Measurements from ENCODE around the gene NSMCE1. TPM values are rescaled to one million over a fixed set of nuclear protein-coding genes. Genes with fewer than 3 reads are reported as not detected.
"Not testable (repeated sequence)": the region's sequence is repeated elsewhere in the genome, so short reads cannot be mapped to it uniquely, and the experiment has no call there.

Gene NSMCE1
- total and polyA plus RNA-seq, 2 donors (not counting 1 experiment from before 2014, with no cell fraction given), result 29.0 to 61.9 TPM

GRCh38 chr16:27289669-27290068 lies 21.1 kb upstream of the NSMCE1 start:
- TF ChIP-seq CTCF (IDR thresholded peaks at IDR 0.05) (no peak), EZH2 (IDR thresholded peaks at IDR 0.05; ENCODE audit: borderline replicate concordance, insufficient read depth, low read depth, low read length, poor library complexity, severe bottlenecking) (no peak)
- no peak overlapping the region for H3K27ac ChIP-seq (ENCODE audit: low read length in 2 of 2)
- H3K4me3 ChIP-seq (ENCODE audit: control extremely low read depth in 1 of 5, extremely low read depth in 1 of 5, insufficient read depth in 1 of 5, low read depth in 2 of 5, low read length in 4 of 5), result no peak overlapping the region
- WGBS (ENCODE audit: insufficient coverage), result no CpG with 5 or more reads among the region's 6 CpGs
- H3K4me1 ChIP-seq (ENCODE audit: control insufficient read depth in 2 of 2, insufficient read depth in 2 of 2, low read length in 2 of 2), result peaks cover 34 to 35% of the 10 kb centered on the region in 2 donors
- no peaks in the 10 kb centered on the region for H3K27me3 ChIP-seq (replicated peaks in 1 of 4; ENCODE audit: control extremely low read depth in 1 of 4, control insufficient read depth in 3 of 4, insufficient read depth in 4 of 4, low read length in 3 of 4)
- no peaks in the 10 kb centered on the region for H3K27me3 Mint-ChIP-seq
- H3K4me3 Mint-ChIP-seq, result no peak overlapping the region
- H3K27ac Mint-ChIP-seq, result no peak overlapping the region
- ChIA-PET POLR2A (no interaction called here), CTCF (no interaction called here)
- H2AFZ ChIP-seq (ENCODE audit: insufficient read depth, low read depth, low read length, poor library complexity, severe bottlenecking), result no peak overlapping the region
- H3K4me1 Mint-ChIP-seq, result peaks cover 42% of the 10 kb centered on the region
- H3K9ac ChIP-seq (ENCODE audit: low read length), result no peak overlapping the region
- peak overlapping the region; percentile 19 for H3K4me2 ChIP-seq (replicated peaks; ENCODE audit: low read depth, low read length, poor library complexity, severe bottlenecking)
- DNase-seq (no peak), ATAC-seq (ENCODE audit: low read depth) (no peak)
- H4K20me1 ChIP-seq (ENCODE audit: control insufficient read depth, insufficient read depth, low read length, poor library complexity, severe bottlenecking), result no peaks in the 10 kb centered on the region
- intact Hi-C loops (cut with micrococcal nuclease), result no loop called here
- H3K79me2 ChIP-seq (ENCODE audit: control insufficient read depth, insufficient read depth, low read length), result no peaks in the 10 kb centered on the region
- H3K9me3 Mint-ChIP-seq (ENCODE audit: insufficient read depth), result no peaks in the 10 kb centered on the region
- no peaks in the 10 kb centered on the region for H3K36me3 ChIP-seq (replicated peaks in 1 of 2; ENCODE audit: control extremely low read depth in 1 of 2, control insufficient read depth in 1 of 2, extremely low read depth in 1 of 2, insufficient read depth in 2 of 2, low read length in 1 of 2)
- no peaks in the 10 kb centered on the region for H3K9me3 ChIP-seq (ENCODE audit: control extremely low read depth in 1 of 3, control insufficient read depth in 2 of 3, insufficient read depth in 1 of 3, low read length in 2 of 3)

GRCh38 chr16:27288313-27288712 lies 19.7 kb upstream of the NSMCE1 start:
- H3K9ac ChIP-seq (ENCODE audit: low read length); H3K9me3 ChIP-seq (ENCODE audit: control extremely low read depth in 1 of 3, control insufficient read depth in 2 of 3, insufficient read depth in 1 of 3, low read length in 2 of 3); H3K27ac ChIP-seq (ENCODE audit: low read length in 2 of 2); H3K27me3 ChIP-seq (replicated peaks in 1 of 4; ENCODE audit: control extremely low read depth in 1 of 4, control insufficient read depth in 3 of 4, insufficient read depth in 4 of 4, low read length in 3 of 4); DNase-seq; H4K20me1 ChIP-seq (ENCODE audit: control insufficient read depth, insufficient read depth, low read length, poor library complexity, severe bottlenecking); ATAC-seq (ENCODE audit: low read depth); H3K9me3 Mint-ChIP-seq (ENCODE audit: insufficient read depth); H3K4me2 ChIP-seq (replicated peaks; ENCODE audit: low read depth, low read length, poor library complexity, severe bottlenecking); H3K27me3 Mint-ChIP-seq; H3K36me3 ChIP-seq (replicated peaks in 1 of 2; ENCODE audit: control extremely low read depth in 1 of 2, control insufficient read depth in 1 of 2, extremely low read depth in 1 of 2, insufficient read depth in 2 of 2, low read length in 1 of 2); H2AFZ ChIP-seq (ENCODE audit: insufficient read depth, low read depth, low read length, poor library complexity, severe bottlenecking); H3K4me3 ChIP-seq (ENCODE audit: control extremely low read depth in 1 of 5, extremely low read depth in 1 of 5, insufficient read depth in 1 of 5, low read depth in 2 of 5, low read length in 4 of 5); intact Hi-C loops (cut with micrococcal nuclease); POLR2A ChIA-PET; H3K27ac Mint-ChIP-seq; H3K4me3 Mint-ChIP-seq; H3K79me2 ChIP-seq (ENCODE audit: control insufficient read depth, insufficient read depth, low read length): not testable (repeated sequence)
- CTCF ChIA-PET, result interaction anchor here (0.9 kb wide), 1 partner anchor 16 kb away, joined by 3 read pairs; no protein-coding TSS in a partner anchor
- peaks cover 35 to 38% of the 10 kb centered on the region in 2 donors for H3K4me1 ChIP-seq (ENCODE audit: control insufficient read depth in 2 of 2, insufficient read depth in 2 of 2, low read length in 2 of 2)
- WGBS (ENCODE audit: insufficient coverage), result 90% methylated on average over 2 of the region's 6 CpGs
- H3K4me1 Mint-ChIP-seq, result peaks cover 48% of the 10 kb centered on the region

All from B cell (primary cell).